Panc1 (cell line): ENCODE data around the gene TRIM25. TPM values are rescaled to one million over a fixed set of nuclear protein-coding genes. Genes with fewer than 3 reads are reported as not detected.

ENCODE experiments used
- ATAC-seq: fragments of 200-7000 bp; cut with Tn5 transposase; 2 replicates; pipeline ENCODE4 v1.9.1; 2020; ENCODE audit warnings: mild to moderate bottlenecking, moderate library complexity
- BruUV-seq: library from RNA; stranded (reverse); fragments of 400-500 nt; replicated peaks from 2 replicates; lab custom pipeline; 2021; lab: Mats Ljungman, UMichigan
- CTCF ChIA-PET: fragments of 300-600 bp; sonication (Branson Sonifier 250); formaldehyde crosslinking; loops from one replicate; lab custom pipeline; 2022; ENCODE audit warnings: antibody characterized with exemption; lab: Charles Lee
- POLR2A ChIA-PET: fragments of 300-600 bp; sonication (Branson Sonifier 250); formaldehyde crosslinking; loops from one replicate; lab custom pipeline; 2022; ENCODE audit warnings: antibody characterized with exemption; lab: Charles Lee
- DNase-seq: peaks from one replicate; pipeline ENCODE4 v3.0.0-alpha.2; 2010; ENCODE audit warnings: low read depth, low spot score
- H3K27ac ChIP-seq: 2 replicates; pipeline ENCODE4 v1.5.1; 2011; ENCODE audit warnings: mild to moderate bottlenecking, low read length, inconsistent platforms
- H3K27me3 ChIP-seq: fragments of 200-500 bp; sonication (Bioruptor generic); 2 replicates; pipeline ENCODE4 v1.6.0; 2014; ENCODE audit warnings: low read length, inconsistent platforms; ENCODE audit not compliant: control insufficient read depth, insufficient read depth
- H3K36me3 ChIP-seq: fragments of 200-500 bp; sonication (Bioruptor generic); 2 replicates; pipeline ENCODE4 v1.5.1; 2014; ENCODE audit warnings: inconsistent platforms, mild to moderate bottlenecking, low read length, moderate library complexity; ENCODE audit not compliant: control insufficient read depth, insufficient read depth
- H3K4me1 ChIP-seq: 2 replicates; pipeline ENCODE4 v1.5.1; 2011; ENCODE audit warnings: inconsistent platforms, mild to moderate bottlenecking, low read length, moderate library complexity; ENCODE audit not compliant: control insufficient read depth, insufficient read depth
- H3K4me3 ChIP-seq, 2 experiments: 2 replicates each; pipeline ENCODE4 v1.5.1; 2011 to 2012; ENCODE audit warnings: low read depth in 2 of 2, low read length in 2 of 2, mild to moderate bottlenecking in 2 of 2, inconsistent platforms in 1 of 2, moderate library complexity in 1 of 2
- H3K9me3 ChIP-seq: fragments of 200-500 bp; sonication (Bioruptor generic); 2 replicates; pipeline ENCODE4 v1.5.1; 2014; ENCODE audit warnings: low read depth, mild to moderate bottlenecking, inconsistent platforms, low read length, moderate library complexity; ENCODE audit not compliant: control insufficient read depth, insufficient read depth
- CTCF ChIP-seq: fragments of 450-650 bp; IDR thresholded peaks from 2 replicates; pipeline ENCODE4 v1.5.1; 2017; ENCODE audit warnings: mild to moderate bottlenecking
- POLR2AphosphoS5 ChIP-seq: IDR thresholded peaks from 2 replicates; pipeline ENCODE4 v1.6.1; 2012; ENCODE audit warnings: mild to moderate bottlenecking, low read depth, low read length, moderate library complexity
- REST ChIP-seq, 2 experiments: IDR thresholded peaks; 2 replicates each; pipeline ENCODE4 v1.6.1; 2011 to 2012; ENCODE audit warnings: low read depth in 2 of 2, control low read depth in 1 of 2, low read length in 1 of 2, mild to moderate bottlenecking in 1 of 2, moderate library complexity in 1 of 2; ENCODE audit not compliant: insufficient read depth in 1 of 2
- SIN3A ChIP-seq: IDR thresholded peaks from 2 replicates; pipeline ENCODE4 v1.6.1; 2012; ENCODE audit warnings: low read depth, mild to moderate bottlenecking, low read length, moderate library complexity, borderline replicate concordance; ENCODE audit not compliant: insufficient read depth
- TCF7L2 ChIP-seq: IDR thresholded peaks from 2 replicates; pipeline ENCODE4 v1.6.1; 2011; ENCODE audit warnings: mild to moderate bottlenecking, low read depth, low read length, inconsistent platforms
- in situ Hi-C: cut with HindIII; loops from 2 replicates; pipeline ENCODE4 v1.10.0; 2016; ENCODE audit warnings: low sequenced_read_pairs, low pct_unique_long_range_greater_than_20kb
- intact Hi-C: fragments of 100-400 bp; cut with micrococcal nuclease; formaldehyde crosslinking; loops from one replicate; pipeline ENCODE4 v1.10.0; 2022; ENCODE audit not compliant: unreplicated experiment
- total RNA-seq: library from RNA; stranded (reverse); gene quantifications from one replicate; pipeline ENCODE4 v1.2.1, GENCODE V29; 2021; ENCODE audit not compliant: unreplicated experiment

TRIM25 gene
- total RNA-seq, 1 experiment from 2014 or later, result 73.2 TPM

DNA sequence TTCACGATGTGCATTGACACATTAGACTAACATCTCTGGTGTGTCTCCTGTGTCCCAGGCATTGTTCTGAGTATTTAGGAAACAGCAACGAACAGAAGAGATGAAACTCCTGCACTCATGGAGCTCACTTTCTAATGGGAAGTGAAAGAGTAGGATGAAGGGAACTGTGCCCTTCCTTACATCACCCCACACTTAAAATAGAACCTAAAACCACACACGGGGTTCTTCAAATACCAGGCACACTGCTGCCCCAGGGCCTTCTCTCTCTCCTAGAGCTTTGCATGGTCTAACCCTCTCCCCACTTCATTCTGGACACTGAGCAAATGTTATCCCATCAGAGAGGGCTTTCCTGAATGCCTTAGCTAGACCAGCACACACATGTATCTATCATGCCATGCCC is 33.7 kb downstream of the TRIM25 start:
- H3K9me3 ChIP-seq, result no peaks in the 10 kb centered on the region
- in situ Hi-C loops, result no loop called here
- no peak for TF ChIP-seq CTCF

GRCh38 chr17:56879280-56879679 is 34.6 kb downstream of the TRIM25 start:
- no peak for ATAC-seq
- POLR2A ChIA-PET, result interaction anchor here (0.6 kb wide), 1 partner anchor 22 kb away, joined by 7 read pairs; no protein-coding TSS in a partner anchor
- no peaks in the 10 kb centered on the region for H3K4me1 ChIP-seq
- H3K36me3 ChIP-seq, result no peaks in the 10 kb centered on the region
- no peaks in the 10 kb centered on the region for H3K9me3 ChIP-seq
- BruUV-seq, result no TSS peak
- in situ Hi-C loops, result no loop called here
- DNase-seq, result no peak
- H3K4me3 ChIP-seq, result no peak overlapping the region
- intact Hi-C loops, result no loop called here
- TF ChIP-seq CTCF, result no peak
- no peak for TF ChIP-seq SIN3A
- no peak for TF ChIP-seq POLR2AphosphoS5
- TF ChIP-seq TCF7L2, result no peak
- TF ChIP-seq REST (IDR thresholded peaks at IDR 0.05; ENCODE audit: insufficient read depth in 1 of 2, low read depth in 2 of 2, low read length in 1 of 2), result no peak
- H3K27me3 ChIP-seq, result no peaks in the 10 kb centered on the region
- H3K27ac ChIP-seq, result no peak overlapping the region
- CTCF ChIA-PET, result no interaction called here

More for the DNA sequence above, 33.7 kb downstream of the TRIM25 start:
- POLR2A ChIA-PET, result no interaction called here
- DNase-seq, result no peak
- H3K36me3 ChIP-seq, result no peaks in the 10 kb centered on the region
- H3K27me3 ChIP-seq, result no peaks in the 10 kb centered on the region
- CTCF ChIA-PET, result no interaction called here
- H3K4me1 ChIP-seq, result no peaks in the 10 kb centered on the region
- intact Hi-C loops, result no loop called here
- no peak overlapping the region for H3K4me3 ChIP-seq
- ATAC-seq, result 0 out of 2 replicates have a peak, but pooled peaks have one; percentile 9
- H3K27ac ChIP-seq, result no peak overlapping the region
- no TSS peak for BruUV-seq
